Measurements from ENCODE around the gene TBX2.

TBX2 gene

DNA sequence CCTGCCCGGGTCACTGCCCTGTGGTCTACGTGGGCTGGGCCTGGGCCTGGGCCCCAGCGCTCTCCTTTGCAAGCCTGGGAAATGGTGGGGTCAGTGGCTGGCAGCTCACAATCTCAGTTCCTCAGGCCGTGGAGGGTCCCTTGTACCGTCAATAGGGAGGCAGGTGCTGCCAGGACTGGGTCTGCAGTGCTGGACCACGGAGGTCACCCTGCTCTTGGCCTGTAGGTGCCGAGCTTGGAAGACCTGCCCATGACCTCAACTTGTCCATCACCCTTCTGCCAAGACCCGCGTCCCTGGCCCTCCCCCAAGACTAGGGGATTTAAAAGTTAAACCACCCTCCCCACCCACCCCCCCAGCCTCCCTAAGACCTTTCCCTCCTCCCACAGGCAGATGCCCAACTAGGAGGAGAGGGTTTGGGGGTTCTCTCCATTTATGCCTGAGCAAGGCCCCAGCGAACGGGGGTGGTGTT lies 2.5 kb downstream of the TBX2 start:
- no peak for DNase-seq (ENCODE audit: low read depth)

DNA sequence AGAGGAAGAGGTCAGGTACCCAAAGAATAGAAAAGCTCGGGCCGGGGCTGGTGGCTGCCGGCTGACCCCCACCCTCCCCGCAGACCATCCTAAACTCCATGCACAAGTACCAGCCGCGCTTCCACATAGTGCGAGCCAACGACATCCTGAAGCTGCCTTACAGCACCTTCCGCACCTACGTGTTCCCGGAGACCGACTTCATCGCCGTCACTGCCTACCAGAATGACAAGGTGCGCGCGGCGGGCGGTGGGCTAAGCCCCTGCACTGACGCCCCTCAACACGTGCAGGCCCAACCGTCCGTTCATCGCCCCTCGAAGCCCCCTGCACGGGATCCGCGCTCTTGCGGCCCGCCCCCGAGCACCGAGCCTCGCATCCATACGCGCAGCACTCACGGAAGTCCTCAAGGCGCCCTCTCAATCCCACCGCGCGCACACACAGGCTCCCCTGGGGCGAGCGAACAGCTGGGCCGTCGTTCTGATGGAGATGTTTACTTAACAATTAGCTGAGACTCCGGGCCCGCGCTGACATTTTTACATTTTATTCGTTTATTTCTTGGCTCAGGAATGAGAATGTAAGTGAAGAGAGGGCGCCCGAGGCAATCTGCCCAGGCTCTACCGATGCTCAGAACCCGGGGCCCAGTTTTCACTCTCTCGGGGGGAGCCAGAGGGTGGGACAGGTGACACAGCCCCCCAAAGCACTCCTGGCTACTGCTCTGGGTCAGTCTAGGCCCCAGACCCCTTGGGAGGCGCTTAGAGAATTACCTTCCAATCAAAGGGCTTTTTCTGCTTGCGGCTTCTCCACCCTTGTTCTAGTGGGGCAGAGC lies 3.5 kb downstream of the TBX2 start:
- DNase-seq (ENCODE audit: low read depth): no peak

DNA sequence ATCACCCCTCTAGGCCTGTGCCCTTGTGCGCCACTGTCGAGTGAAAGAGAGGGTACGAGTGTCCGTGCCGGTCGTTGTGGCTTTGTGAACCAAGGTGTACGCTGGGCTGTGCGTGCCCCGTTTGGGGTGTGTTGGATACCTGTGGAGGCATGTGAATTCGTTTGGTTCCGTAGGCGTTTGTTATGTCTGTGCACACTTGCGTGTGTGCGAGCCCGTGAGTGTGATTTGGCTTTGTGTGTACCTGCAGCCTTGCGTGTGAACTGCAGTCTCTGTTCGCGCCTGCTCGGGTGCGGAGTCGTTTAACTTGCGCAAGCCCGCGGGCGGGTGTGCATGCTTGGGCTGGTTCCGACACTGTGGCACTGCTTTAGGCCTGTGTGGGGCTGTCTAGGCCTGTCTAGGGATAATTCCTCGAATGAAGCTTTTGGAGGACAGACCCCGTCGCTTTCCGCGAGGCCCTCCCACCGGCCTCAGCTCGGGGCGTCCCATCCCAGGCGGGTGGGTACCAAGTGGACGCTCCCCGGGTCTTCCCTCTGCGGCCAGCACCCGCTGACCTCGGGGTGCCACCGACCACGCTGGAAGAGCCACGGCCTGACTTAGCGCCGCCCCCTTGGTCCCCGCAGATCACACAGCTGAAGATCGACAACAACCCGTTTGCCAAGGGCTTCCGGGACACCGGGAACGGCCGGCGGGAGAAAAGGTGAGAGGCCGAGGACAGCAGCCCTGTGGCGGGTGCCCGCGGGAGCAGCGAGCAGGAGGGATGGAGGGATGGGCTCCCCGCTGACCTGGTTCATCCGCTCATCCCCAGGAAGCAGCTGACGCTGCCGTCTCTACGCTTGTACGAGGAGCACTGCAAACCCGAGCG lies 4.4 kb downstream of the TBX2 start:
- no peak for DNase-seq (ENCODE audit: low read depth)

DNA sequence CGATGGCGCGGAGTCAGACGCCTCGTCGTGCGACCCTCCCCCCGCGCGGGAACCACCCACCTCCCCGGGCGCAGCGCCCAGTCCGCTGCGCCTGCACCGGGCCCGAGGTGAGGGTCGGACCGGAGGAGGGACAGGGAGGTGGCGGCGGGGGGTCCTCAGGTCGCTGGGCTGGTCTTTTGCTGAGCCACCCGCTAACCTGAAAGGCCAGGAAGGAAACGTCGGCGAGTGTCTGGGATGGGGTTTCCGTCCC lies 4.9 kb downstream of the TBX2 start:
- DNase-seq (ENCODE audit: low read depth): no peak

DNA sequence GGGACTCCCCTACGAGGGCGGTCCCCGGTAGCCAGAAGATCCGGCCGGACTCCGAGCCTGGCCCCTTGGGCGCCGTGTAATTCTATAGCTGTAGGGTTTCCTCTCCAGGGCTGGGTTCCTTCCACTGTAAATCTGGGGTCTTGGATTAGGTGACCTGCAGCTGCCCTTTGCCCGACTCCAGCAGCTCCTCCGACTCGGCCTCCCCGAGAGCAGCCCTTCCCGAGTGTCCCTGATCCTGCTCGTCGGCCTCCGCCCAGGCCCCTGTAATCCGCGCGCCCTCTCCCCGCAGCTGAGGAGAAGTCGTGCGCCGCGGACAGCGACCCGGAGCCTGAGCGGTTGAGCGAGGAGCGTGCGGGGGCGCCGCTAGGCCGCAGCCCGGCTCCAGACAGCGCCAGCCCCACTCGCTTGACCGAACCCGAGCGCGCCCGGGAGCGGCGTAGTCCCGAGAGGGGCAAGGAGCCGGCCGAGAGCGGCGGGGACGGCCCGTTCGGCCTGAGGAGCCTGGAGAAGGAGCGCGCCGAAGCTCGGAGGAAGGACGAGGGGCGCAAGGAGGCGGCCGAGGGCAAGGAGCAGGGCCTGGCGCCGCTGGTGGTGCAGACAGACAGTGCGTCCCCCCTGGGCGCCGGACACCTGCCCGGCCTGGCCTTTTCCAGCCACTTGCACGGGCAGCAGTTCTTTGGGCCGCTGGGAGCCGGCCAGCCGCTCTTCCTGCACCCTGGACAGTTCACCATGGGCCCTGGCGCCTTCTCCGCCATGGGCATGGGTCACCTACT lies 5.5 kb downstream of the TBX2 start:
- DNase-seq (ENCODE audit: low read depth): no peak

DNA sequence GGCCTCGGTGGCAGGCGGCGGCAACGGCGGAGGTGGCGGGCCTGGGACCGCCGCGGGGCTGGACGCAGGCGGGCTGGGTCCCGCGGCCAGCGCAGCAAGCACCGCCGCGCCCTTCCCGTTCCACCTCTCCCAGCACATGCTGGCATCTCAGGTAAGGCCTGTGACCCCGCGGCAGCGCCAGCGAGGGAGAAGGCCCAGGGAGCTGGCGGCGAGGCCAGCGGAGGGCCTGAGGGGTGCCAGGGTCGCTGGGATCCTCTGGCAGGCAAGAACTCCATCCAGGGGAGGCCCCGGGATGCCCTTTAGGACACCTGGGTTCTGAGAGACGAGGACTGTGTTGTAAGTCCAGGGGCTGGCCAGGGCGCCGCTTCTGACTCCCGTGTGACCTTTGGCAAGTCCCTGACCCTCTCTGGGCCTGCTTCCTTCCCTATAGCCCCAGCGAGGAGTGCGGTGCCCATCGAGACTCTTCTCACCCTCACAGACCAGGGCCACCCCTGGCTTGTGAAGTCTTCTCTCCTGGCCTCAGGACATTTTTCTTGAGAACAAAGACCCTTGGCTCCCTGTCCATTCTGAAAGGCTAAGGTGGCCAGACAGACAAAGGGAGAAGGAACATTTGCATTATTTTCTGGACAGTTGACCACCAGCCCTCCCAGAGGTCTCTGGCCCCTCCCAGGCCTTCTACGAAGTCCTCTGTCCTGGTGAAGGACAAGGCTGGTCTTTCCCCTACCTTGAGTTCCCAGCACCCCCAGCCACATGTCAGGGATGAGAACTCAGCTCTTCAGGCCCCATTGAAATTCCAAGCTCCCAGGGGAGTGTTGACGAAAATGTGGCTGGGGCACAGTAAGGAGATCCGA lies 6.3 kb downstream of the TBX2 start:
- no peak for DNase-seq (ENCODE audit: low read depth)

DNA sequence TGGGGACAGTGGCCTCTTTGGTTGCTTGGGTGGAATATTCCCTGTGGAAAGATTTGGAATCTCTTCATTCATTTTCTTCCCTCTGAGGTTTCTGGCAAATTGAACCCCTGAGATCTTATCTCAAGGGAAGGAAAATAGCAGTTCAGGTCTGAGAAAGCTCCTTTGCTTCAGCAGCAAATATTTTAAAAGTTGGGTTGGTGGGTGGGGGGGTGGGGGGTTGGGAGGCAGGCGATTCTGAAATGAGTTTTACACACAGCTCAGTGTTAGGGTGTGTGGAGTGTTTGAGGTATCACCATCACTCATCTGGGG lies 6.8 kb downstream of the TBX2 start:
- no peak for DNase-seq (ENCODE audit: low read depth)

DNA sequence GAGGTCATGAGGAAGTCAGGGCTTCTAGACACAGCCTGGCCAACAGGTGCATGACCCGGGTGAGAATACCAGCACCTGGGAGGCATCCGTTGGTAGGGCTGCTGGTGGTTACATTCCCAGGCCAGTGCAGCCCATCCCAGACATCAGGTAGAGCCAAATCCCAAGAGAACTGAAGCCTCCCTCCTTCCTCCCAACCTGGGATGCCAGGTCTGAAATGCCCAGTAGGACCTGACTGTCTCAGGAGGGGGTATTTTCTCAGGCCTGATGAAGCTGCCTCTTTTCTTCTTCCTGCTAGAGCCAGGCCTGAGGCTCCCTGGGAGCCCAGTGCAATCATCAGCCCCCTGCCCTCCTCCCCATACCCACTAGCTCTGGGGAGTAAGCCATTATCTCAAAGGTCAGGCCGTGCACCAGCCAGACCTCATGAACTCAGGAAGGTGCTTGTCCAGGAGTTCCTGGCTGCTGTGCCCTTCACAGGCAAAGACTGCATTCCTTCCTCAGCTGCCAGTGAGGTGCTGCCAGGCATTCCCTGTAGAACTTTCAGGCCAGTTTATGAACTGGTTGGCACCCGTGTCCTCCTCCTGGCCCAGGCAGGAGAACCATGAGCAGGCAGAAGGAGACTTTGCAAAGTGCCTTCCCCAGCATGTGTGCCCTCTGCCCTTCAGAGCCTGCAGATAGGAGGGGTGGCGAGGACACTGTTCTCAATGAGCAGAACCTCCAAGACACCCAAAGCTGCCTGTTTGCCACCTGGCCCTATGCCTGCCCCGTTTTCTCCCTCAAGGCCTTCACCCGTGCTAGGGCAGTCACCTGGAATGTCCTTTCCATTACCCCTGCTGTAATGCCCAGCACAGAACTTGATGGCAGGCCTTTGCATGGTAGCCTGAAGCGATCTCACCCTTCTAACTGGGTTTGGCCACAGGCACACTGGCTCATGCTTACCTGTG lies 7.6 kb downstream of the TBX2 start:
- no peak for DNase-seq (ENCODE audit: low read depth)

DNA sequence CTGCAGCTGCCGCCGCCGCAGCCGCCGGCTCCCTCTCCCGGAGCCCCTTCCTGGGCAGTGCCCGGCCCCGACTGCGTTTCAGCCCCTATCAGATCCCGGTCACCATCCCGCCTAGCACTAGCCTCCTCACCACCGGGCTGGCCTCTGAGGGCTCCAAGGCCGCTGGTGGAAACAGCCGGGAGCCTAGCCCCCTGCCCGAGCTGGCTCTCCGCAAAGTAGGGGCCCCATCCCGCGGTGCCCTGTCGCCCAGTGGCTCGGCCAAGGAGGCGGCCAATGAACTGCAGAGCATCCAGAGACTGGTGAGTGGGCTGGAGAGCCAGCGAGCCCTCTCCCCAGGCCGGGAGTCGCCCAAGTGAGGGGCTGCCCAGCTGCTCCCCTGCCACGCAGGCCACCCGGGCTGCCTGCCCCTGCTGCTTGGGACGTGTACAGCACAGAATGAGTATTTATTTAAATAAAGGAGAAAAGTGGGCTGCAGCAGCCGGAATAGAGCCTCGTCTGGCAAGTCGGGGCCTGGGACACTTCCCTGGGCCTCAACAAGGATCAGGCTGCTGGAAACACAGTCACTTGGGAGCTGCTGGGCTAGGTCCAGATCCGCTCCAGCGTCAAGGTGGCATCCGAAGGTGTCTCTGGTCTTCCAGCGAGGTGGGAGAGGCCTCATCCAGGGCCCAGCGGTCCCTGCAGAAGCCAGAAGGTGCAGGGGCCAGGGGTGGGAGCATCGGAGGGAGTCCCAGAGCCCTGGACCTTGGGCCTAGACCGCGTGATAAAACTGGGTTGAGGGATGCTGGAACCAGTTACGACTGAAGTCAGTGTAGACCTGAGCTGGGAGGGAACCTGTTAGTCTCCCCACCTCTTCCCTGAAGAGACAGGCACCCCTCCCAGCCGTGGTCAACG lies 8.8 kb downstream of the TBX2 start:
- no peak for DNase-seq (ENCODE audit: low read depth)

DNA sequence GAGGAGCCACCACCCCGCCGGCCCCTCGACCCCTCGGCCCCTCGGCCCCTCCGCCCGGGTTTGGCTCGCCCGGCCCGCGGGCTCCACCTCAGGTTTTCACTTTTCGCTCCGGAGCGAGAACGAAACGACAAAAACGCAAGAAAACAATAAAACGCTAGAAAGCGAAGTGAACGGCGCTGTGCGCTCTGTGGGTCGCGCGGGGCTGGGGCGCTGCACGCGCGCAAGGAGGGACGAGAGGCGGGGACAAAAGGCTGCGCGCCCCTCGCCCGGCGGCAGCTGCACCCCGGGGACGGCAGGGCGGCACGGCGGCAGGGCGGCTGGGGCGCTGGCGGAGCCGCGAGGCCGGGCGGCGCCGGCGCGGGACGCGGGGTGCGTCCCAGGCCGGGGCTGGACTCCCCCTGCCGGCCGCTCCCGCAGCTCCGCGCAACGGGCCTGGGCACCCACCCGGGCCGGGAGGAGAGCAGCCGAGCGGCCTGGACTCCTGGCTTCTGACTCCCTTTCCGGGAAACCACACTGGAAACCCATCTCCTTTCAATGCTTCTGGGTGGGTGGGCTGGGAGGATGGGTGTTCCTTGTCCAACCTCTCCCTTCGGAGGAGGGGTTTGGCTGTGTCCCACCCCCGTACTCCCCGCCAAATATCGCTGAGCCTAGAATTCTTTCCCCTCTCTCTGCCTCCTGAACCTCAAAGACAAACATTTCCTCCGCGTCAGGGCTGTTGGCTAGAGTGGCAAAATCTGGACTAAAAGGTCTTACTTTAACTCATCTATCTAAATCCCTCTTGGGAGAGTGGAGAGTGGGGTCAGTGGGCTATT lies 9.9 kb downstream of the TBX2 start:
- DNase-seq (ENCODE audit: low read depth): peak; percentile 68

DNA sequence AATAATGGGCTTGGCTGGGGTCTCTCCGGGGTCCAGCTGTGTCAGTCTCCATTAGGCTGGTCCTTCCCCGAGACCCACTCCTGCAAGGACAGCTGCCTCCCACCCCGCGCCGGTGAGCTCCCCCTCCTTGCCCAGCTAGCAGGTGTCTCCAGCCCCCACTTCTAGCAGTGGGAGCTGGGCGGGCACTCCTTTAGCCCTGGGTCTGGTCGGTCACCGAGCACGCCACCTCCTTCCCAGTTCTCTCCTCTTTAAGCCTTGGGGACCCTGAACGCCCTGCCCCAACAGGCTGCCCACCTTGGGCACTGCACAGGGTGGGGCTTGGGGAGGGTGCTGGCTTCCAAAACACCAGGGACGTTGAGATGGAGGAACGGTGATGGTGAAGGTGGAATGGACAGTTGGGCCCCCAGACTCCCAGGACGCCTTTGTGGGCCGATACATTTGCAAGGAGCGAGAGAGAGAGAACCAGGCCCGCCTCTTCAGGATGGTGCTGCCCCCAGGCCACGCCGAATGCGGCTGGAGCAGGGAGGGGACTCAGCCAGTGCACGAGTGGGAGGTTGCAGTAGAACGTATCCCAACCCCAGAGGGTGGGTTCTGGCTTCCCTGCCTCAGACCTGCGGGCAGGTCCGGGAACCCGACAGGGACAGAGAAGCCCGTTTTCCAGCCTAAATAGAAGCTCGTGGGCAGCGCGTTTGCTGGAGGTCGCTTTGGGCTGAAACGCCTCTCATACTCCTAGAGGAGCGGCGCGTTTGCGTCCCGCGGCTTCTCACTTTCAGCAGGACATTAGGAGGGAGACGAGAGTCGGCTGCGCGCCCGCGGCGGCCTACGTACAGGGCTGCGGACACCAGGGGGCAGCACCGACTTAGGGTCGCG lies 10.7 kb downstream of the TBX2 start:
- peak; percentile 83 for DNase-seq (ENCODE audit: low read depth)

DNA sequence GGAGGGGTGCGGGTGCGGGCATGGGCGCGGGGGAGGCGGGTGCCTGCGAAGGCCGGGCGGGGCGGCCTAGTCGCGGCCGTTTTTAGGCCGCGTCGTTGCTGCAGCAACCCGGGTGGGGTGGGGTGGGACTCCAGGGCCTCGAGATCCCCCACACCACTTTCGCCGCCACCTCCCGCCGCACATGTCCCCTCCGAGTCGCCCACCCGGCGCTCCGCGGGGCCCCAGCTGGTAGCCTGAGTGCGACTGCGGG lies 11.3 kb downstream of the TBX2 start:
- no peak for DNase-seq (ENCODE audit: low read depth)

DNA sequence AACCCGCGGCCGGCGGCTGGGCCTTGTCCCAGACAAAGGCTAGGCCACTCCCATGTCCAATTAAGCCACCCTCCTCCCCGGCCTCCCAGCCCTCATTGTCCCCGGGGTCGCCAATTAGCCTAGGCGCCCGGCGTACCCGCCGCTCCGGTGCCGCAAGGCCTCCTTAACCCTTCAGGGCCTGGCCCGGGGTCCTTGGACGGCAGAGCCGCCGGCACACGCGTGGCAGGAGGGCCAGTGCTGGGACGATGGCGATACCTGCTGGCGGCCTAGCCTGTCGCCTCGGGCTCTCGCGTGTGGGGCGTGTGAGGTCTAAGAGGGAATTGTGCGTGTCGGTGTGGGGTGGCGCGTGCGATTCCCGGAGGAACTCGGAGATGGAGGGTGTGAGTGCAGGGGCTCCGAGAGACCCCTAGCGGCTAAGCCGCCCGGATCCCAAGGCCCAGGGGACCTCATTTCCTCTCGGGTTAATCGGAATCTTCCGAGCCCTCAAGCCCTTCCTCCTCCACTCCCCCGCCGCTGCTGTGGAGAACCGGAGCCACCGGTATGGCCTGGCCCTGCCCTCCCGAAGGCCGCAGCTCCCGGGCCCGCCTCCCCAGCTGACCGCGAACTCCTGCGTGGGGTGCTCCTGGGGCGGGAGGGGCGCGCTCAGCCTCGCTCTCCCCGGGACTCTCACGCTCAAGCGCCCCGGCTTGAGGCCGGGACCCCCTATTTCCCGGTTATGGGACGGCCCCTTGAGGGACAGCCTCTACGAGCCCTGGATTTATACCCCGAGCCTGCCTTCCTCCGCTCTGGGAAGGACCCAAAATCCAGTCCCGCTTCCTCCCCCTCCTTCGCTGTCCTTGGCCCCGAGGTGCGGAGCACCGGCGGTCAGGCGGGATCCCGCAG lies 11.9 kb downstream of the TBX2 start:
- peak; percentile 75 for DNase-seq (ENCODE audit: low read depth)

DNA sequence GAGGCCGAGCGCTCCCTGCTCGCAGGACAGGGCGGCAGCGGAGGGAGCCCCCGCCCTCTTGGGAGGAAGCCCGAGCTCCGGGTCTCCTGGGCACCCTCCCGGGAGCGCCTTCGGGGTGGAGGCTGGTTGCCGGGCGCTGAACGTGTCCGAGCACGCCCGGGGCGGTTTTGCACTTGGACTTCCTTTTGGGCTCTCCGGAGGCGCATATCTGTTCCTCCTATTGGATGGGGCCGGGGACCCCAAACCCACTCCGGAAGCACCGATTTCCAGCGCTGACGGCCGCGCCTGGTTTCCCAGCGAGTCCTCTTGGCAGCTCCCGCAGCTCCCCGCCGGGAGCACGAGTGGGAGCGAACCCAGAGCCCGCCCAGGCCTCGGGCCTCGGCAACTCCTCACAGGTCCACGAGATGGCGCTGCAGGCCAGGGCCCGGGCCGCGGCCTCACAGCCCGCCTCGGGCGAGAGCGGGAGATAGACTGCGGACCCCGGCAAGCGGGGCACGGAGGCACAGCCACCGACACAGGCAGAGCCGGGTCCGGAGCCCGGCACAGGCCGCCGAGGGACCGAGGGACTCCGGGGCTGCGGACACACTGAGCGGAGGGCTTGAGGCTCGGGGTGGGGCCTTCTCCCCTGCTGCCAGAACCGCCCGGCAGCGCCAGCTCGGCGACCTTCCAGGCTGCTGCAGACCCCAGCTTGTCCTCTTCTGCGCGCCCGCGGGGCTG lies 12.7 kb downstream of the TBX2 start:
- DNase-seq (ENCODE audit: low read depth): peak; percentile 79

DNA sequence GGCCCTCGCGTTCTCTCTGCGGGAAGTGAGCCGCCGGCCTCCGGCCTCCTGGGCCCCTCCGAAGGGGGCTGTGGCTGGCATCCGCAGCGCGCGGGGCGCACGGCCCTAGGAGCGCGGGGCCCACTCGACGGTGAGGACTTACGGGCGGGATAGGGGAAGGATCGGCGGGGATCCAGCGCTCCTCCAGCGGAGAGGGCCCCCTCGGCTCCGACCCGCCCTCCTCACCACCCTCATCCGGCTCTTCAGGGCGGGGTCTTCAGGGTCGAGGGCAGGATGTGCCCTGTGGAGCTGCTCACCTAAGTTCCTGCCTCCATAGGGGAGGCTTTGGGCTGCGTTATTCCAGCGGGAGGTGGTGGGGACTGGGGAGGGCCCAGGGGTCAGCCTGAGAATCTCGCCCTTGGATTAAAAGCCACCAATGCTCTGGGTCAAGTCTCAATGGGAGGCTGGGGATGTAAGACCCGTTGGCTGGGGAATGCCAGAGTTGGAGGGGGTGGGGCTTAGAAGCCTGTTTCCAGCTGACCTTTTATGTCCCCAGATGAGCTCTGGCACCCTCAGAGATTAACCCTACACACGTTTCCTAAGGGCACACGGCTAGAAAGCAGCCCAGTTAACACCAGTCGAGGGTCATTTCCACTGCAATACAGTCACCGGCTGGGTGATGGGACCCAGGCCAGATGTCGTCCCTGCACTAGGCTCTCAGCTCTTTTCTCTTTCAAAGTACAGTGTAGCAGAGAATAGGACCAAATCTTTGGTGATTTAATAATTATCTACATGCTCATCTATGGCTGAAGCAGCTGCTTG lies 13.4 kb downstream of the TBX2 start:
- DNase-seq (ENCODE audit: low read depth): no peak

DNA sequence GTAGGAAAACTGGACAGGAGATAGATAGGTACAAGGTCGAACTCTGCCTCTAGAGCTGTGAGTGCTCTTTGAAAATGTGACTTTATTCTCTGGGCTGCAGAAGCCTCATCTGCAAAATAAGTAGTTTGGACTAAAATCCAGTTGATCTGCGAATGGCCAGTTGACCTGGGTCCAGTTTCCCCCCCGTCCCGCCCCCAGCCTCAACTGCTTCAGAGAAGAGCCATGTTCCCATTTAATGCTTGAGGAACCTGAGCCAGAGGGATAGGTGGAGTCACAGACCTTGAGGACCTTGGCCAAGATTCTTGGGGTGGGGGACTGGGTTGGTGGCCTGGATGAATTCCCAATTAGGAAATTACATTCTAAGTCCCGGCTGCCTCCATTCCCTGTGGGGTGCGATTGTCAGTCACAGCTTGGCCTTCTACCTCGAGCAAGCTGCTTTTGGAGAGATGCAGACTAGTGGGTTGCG lies 14.1 kb downstream of the TBX2 start:
- DNase-seq (ENCODE audit: low read depth): no peak
